IPS-15b (cell line): Measurements from ENCODE around the gene RASSF8.

Source experiments
- H3K27me3 ChIP-seq: one replicate; pipeline ENCODE4 v1.6.1; 2013; ENCODE audit warnings: low read length; ENCODE audit not compliant: control insufficient read depth, insufficient read depth
- H3K36me3 ChIP-seq: one replicate; pipeline ENCODE4 v1.6.1; 2013; ENCODE audit warnings: low read length; ENCODE audit not compliant: control insufficient read depth, insufficient read depth
- H3K4me1 ChIP-seq: one replicate; pipeline ENCODE4 v1.6.1; 2013; ENCODE audit warnings: mild to moderate bottlenecking, low read length; ENCODE audit not compliant: control insufficient read depth, insufficient read depth
- H3K4me3 ChIP-seq: one replicate; pipeline ENCODE4 v1.5.1; 2013; ENCODE audit warnings: low read depth, low read length
- H3K9ac ChIP-seq: one replicate; pipeline ENCODE4 v1.6.1; 2013; ENCODE audit warnings: low read depth, mild to moderate bottlenecking, low read length
- H3K9me3 ChIP-seq: one replicate; pipeline ENCODE4 v1.6.1; 2013; ENCODE audit warnings: mild to moderate bottlenecking, low read length; ENCODE audit not compliant: control insufficient read depth, insufficient read depth

Gene RASSF8

DNA sequence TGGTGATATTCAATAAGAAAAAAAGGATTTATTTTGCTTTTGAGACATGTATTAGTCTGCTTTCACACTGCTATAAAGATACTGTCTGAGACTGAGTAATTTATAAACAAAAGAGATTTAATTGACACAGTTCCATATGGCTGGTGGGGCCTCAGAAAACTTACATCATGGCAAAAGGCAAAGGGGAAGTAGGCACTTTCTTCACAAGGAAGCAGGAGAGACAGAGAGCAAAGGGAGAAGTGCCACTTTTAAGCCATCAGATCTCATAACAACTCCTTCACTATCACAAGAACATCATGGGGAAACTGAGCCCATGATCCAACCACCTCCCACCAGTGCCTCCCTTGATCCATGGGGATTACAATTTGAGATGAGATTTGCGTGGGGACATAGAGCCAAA lies 122.4 kb downstream of the RASSF8 start:
- Histone ChIP-seq H3K4me3 (no peak overlapping the region), H3K9me3 (peaks cover 3% of the 10 kb centered on the region), H3K36me3 (no peaks in the 10 kb centered on the region), H3K9ac (no peak overlapping the region), H3K4me1 (no peaks in the 10 kb centered on the region), H3K27me3 (no peaks in the 10 kb centered on the region)

DNA sequence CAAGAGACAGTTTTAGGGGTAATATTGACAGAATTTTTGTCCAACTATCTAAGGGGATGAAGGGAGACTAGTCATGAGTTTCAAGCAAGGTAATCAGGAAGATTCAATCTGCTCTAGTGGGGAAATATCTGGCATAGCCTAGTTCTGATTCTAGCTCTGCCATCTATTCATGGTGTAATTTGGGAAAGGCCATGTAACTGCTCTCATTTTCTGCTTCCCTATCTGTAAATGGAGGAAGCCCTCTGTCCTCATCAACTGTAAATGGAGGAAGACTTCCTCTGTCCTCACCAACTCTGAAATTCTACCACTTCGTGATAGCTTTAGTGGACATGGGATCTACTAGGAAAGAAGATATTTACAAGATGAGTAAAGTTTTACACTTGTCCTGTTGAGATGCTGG lies 128.5 kb downstream of the RASSF8 start:
- Histone ChIP-seq H3K4me1 (peaks cover 2% of the 10 kb centered on the region), H3K9me3 (peaks cover 1% of the 10 kb centered on the region), H3K9ac (no peak overlapping the region), H3K27me3 (no peaks in the 10 kb centered on the region), H3K4me3 (no peak overlapping the region), H3K36me3 (no peaks in the 10 kb centered on the region)

DNA sequence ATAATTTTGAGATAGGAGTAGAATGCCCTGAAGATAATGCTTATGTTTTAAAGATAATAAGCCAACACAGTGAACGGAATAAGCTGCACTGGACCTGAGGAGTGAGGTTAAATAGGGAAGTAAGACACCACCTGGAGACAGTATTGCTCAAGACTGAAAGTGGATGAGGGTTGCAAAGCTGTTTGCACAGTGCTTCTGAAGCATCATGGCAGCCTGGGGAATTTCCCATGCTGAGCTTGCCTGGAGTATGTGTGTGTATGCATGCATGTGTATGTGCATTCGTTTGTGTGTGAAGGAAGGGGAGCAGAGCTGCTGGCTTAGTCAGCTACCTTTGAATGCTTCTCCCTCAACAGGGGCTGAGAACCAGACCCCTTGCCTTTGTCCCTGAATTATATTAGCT lies 130.5 kb downstream of the RASSF8 start:
- Histone ChIP-seq H3K27me3 (no peaks in the 10 kb centered on the region), H3K9me3 (no peaks in the 10 kb centered on the region), H3K4me3 (no peak overlapping the region), H3K4me1 (peaks cover 2% of the 10 kb centered on the region), H3K36me3 (no peaks in the 10 kb centered on the region), H3K9ac (no peak overlapping the region)

DNA sequence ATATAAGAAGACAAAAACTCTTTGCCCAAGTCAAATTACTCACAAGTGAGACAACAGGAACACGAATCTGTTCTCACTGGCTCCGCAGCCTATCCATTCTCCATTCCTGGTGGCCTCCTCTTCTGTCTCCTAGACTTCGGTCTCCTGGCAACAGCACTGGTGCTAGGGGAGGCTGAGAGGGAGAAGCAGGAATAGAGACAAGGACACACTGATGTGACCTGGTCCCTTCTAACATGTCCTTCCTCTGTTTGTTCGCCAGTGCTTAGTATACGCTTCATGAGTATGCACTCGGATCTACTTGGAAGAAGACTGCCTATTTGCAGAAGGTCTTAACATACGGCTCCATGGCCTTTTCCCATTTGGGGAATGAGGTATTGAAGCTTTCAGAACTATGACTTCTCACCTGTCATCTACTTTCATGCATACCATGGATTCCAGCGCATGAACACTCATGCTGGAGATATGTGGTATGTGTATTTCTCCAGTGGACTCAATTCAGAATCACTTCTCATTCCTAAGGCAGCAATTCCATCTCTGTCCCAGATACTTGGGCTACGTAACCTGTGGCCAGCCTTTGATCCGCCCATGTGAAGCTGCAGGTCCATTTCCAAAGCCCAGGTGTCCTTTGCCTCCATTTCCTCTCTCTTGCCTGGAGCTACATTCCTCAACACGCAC lies 132.5 kb downstream of the RASSF8 start:
- H3K4me1 ChIP-seq: peaks cover 2% of the 10 kb centered on the region
- H3K9ac ChIP-seq: no peak overlapping the region
- H3K27me3 ChIP-seq: no peaks in the 10 kb centered on the region
- H3K9me3 ChIP-seq: no peaks in the 10 kb centered on the region
- H3K36me3 ChIP-seq: no peaks in the 10 kb centered on the region
- no peak overlapping the region for H3K4me3 ChIP-seq

DNA sequence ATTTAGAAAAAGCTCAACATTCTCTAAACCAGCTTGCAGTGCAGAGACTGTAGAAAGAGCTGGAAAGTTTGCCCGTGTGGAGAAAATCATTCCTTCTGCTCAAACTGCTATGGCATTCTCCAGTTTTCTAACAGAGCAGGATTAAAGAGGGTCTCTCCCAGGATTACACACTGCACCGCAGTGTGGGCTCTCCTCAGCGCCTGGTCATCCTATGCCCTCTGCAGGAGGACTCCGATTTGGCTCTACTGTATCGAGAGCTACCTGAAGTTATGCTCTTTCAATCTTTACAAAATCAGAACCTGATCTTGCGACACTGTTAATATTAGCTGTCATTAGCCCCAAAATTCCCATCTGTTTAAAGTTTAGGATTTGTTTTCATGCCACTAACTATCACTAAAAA lies 133.3 kb downstream of the RASSF8 start:
- Histone ChIP-seq H3K36me3 (no peaks in the 10 kb centered on the region), H3K4me3 (no peak overlapping the region), H3K4me1 (peaks cover 2% of the 10 kb centered on the region), H3K9ac (no peak overlapping the region), H3K9me3 (no peaks in the 10 kb centered on the region), H3K27me3 (no peaks in the 10 kb centered on the region)

DNA sequence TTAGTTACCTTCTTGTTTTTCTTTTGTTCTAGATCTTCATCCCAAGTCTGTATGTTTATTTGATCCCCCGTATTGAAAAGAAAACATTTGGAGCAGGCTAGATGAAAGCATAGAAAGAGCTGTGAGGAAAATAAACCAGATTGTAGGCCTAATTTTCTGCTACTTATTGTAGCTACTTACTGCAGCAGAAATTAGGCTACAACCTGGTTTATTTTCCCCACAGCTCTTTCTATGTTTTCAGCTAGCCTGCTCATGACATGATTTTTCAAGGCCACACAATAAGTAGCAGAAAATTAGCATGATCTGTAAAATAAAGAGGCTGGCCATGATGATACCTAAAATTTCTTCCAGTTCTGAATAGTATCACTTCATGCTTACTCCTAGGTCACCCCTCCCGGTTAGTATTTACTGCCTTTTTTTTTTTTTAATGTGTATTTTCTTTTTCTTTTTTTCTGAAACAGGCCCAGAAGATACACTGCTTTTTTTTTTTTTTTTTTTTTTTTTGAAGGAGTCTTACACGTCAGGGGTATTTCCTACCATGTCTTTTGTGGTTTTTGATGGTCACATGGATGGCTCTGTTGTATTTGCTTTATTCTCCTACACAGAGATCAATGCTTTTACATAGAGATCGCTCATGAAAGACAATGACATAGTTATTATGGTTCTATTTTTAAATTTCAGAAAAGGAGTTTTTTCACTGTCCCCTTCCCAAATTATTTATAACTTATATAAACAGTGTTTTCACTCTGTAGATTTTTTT lies 134.0 kb downstream of the RASSF8 start:
- Histone ChIP-seq H3K9ac (no peak overlapping the region), H3K4me3 (no peak overlapping the region), H3K9me3 (no peaks in the 10 kb centered on the region), H3K36me3 (no peaks in the 10 kb centered on the region), H3K27me3 (no peaks in the 10 kb centered on the region), H3K4me1 (peaks cover 2% of the 10 kb centered on the region)

DNA sequence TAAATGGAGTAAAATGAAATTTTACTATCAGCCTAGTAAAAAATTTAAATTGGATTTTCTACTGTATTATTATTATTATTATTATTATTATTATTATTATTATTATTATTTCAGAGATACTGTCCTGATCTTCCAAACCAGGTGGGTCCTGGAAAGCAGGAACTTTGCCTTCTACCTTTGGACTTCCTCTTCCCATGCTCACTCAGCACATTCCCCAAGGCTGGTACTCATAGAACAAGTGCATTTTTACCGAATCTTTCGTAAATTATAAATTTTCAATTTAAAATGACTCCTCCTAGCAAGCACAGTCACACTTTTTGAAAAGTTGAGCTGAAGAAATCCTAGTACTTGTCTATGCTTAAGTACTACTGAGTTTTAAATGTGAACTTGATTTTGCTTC lies 136.7 kb downstream of the RASSF8 start:
- no peaks in the 10 kb centered on the region for H3K36me3 ChIP-seq
- H3K27me3 ChIP-seq: no peaks in the 10 kb centered on the region
- no peaks in the 10 kb centered on the region for H3K9me3 ChIP-seq
- H3K9ac ChIP-seq: no peak overlapping the region
- H3K4me3 ChIP-seq: no peak overlapping the region
- peaks cover 2% of the 10 kb centered on the region for H3K4me1 ChIP-seq

DNA sequence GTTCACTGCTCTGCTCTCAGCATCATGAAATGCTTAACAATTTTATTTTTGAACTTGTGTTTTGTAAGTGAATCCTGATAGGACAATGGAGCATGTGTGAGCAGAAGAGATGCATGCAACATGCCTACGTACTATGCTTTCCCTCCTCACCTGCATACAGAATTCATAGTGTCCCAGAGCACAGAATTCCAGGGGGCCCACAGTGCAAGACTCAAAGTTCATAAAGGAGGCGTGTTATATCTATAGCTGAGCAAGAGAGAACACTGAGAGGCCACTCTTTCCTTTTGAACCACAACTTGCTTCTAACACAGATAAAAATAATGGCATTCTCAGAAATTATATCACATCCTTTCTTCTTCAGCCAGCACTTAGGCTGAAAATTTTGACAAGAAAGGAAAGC lies 137.6 kb downstream of the RASSF8 start:
- peaks cover 2% of the 10 kb centered on the region for H3K4me1 ChIP-seq
- no peaks in the 10 kb centered on the region for H3K27me3 ChIP-seq

DNA sequence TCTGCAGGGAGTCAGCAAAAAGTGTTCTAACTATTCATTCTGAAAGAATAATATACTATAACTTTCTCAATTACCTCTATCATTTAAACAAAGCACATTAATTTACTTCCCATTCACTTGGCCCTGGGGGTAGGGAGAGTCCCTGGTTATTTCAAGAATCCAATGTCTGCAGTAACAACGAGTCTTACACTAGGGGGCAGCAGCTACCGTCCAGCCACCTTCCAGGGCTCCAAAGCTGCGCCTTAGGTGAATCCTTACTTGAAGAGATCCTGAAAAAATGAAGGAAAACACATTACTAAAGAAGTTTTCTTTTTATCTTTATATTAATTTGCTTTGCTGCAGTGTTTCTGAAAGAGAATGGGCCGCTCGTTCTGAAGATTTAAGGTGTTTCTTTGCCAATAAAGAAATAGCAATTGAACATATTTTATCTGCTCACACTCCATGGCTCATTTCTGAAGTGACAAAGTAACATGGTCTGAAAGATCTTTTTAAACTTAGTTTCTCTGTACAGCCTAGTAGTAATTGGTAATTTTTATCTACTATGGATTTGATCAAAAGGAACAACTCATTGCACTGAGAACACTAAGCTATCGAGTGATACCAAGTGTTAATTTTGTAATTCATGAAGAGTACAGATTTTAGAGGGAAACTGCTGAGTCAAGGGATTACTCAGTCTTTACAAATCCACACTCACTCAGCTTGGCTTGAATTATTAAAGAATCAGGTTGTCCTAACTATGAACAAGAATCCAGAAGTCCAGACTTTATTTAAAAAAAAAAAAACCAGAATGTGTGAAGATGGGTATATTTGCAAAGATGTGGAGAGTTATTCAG lies 138.8 kb downstream of the RASSF8 start:
- Histone ChIP-seq H3K27me3 (no peaks in the 10 kb centered on the region), H3K36me3 (no peaks in the 10 kb centered on the region), H3K9me3 (no peaks in the 10 kb centered on the region), H3K9ac (no peak overlapping the region), H3K4me3 (no peak overlapping the region), H3K4me1 (no peaks in the 10 kb centered on the region)

More for the DNA sequence above, 137.6 kb downstream of the RASSF8 start:
- H3K36me3 ChIP-seq: no peaks in the 10 kb centered on the region
- no peak overlapping the region for H3K4me3 ChIP-seq
- H3K9ac ChIP-seq: no peak overlapping the region
- no peaks in the 10 kb centered on the region for H3K9me3 ChIP-seq

DNA sequence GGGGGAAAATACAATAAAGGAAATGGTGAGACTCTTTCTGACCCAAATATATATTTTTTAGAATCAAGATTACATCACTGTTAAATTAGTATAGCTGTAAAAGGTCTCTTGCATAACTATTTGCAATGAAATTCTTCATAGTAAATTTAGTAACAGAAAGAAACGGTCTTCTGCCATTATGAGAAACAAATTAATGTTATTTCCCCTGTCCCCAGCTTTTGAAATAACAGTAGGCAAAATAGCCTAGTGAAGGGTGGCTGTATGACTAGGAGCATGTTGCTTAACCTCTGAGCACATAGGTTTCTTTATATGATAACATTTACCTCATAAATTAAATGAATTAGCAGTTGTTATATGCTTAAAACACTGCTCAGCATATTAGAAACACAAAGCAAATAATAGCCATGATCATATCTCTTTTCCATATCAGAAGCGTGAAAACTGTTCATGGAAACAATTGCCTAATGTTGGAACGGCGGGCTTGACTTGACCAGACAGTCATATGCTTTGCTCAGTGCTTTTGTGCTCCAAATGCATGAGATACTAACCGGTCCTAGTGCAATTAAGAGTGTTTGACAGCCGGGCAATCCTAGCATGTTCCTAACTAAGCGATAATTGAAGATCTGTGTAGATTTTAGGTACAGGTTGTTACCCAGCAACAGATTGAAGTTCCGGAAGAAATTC lies 142.3 kb downstream of the RASSF8 start:
- no peaks in the 10 kb centered on the region for H3K27me3 ChIP-seq
- no peaks in the 10 kb centered on the region for H3K36me3 ChIP-seq
- H3K9me3 ChIP-seq: no peaks in the 10 kb centered on the region
- H3K4me3 ChIP-seq: no peak overlapping the region
- H3K4me1 ChIP-seq: no peaks in the 10 kb centered on the region
- H3K9ac ChIP-seq: no peak overlapping the region

DNA sequence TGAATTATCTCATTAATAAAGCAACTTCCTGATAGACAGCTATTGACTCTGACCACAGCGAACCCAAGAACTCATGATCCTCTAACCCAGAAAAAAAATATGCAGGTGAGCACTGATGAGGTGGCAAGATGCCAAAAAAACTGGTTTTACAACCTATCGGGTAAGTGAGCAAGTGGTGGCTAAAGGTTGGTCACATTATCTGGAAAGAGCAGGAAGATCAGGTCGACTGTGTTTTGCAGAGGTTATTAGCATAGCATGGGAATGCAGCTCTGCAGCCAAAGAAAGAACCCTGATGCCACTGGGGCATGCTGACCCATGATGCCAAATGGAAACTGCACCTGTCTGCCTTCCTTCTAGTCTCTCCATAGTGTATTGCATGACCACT lies 142.9 kb downstream of the RASSF8 start:
- H3K36me3 ChIP-seq: no peaks in the 10 kb centered on the region
- H3K4me1 ChIP-seq: no peaks in the 10 kb centered on the region
- H3K9me3 ChIP-seq: no peaks in the 10 kb centered on the region
- H3K4me3 ChIP-seq: no peak overlapping the region
- H3K27me3 ChIP-seq: no peaks in the 10 kb centered on the region
- no peak overlapping the region for H3K9ac ChIP-seq
